Central memory CD4-positive, alpha-beta T cell (primary cell): ENCODE measurements around the gene FAAP20.

ENCODE experiments used
- DNase-seq: peaks from one replicate; pipeline ENCODE4 v3.0.0; 2022
- total RNA-seq, 3 experiments: gene quantifications; one replicate each; lab custom pipeline; 2026; lab: John Stamatoyannopoulos, UW

Gene FAAP20, protein sequence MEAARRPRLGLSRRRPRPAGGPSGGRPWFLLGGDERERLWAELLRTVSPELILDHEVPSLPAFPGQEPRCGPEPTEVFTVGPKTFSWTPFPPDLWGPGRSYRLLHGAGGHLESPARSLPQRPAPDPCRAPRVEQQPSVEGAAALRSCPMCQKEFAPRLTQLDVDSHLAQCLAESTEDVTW
- 17.0 to 23.5 (median 21.2) reads per million in 3 experiments for total RNA-seq

- no peak for DNase-seq
These were observed at the start of gene FAAP20 for GRCh38 chr1:2194319-2194897. TSS of gene FAAP20 (minus strand) at chr1:2194772. CDS start at chr1:2194749, 23 bp downstream.

DNA sequence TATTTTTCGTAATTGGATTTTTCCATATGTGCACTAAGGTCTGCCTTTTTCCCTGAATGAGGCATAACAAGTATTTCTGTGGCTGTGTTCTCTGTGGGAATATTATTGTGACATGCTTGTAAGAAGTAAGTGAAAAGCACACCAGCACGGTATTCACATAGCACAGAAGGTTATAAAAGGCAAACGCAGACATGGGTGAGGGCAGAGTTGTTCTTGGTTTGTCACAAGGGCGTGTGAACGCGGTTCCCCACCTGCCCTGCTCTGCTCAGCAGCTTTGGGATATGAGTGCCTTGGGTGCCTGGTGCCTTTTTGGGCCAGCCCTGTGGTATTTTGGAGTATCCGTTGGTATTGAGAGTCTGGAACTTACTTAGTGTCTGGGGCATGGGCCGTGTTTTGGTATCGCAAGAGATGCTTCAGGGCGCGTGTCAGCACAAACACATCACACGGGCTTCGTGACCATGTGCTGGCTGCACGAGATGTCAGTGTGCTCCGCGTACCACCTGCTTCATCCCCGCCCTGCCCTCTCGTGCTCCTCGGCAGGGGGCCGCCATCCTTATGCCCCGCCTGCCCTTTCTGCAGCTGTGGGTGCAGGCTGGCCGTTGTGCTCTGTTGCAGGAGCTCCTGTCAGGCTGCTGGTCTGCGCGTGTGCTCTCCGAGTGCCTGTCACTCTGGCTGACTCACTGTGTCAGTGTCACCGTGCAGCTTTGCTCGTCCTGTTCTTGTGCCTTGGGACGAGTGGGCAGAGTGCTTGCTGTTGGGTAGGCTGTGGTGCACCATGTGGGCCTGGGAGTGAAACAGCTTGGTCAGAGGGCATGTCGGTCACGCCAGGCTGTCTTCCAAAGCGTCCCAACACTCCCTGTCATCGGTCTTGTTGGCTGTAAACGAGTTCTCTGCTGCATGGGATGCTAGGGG lies 48.5 kb upstream of the FAAP20 start:
- DNase-seq: no peak

- DNase-seq: no peak
These were observed 47.2 kb upstream of the FAAP20 start for GRCh38 chr1:2241820-2242219.

DNA sequence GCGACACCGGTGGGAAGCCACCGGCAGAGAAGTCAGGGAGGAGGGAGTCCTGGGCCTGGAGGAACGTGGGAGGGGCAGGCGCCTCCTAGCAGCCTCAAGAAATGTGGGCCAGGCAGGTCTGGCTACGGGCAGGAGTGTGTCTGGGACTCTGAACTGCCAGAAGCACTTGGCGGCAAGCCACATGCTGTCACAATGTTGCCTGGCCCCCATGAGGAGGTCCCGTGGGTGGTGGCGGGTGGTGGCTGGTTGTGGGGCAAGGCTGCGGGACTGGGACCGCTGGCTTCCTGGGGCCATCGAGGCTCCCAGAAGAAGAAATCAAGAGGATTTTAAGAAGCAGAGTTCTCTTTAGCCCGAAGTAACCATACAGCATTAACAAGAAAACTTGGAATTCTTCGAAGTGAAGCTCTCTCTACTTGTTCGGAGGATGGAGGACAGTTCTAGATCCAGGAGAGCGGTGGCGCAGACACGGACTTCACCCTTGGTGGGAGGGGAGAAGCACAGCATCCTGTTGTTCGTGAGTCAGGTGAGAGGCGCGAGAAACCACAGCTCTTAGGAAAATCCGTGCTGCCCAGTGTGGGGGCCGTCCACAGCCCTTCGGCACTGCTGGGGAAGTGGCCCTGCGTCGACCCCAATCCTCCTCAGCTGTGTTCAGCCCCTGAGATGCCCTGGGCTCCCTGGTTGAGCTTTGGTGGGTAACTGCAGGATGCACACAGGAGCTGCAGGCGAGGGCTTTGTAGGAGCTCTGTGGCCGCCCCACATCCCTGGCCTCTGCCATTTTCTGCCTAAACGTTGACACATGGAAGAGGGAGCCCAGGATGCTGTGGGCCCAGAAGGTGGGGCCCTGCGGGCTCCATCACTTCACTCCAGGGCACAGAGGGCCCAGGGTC lies 45.9 kb upstream of the FAAP20 start:
- peak; percentile 35 for DNase-seq

GRCh38 chr1:2239384-2239985 lies 44.9 kb upstream of the FAAP20 start:
- no peak for DNase-seq

DNA sequence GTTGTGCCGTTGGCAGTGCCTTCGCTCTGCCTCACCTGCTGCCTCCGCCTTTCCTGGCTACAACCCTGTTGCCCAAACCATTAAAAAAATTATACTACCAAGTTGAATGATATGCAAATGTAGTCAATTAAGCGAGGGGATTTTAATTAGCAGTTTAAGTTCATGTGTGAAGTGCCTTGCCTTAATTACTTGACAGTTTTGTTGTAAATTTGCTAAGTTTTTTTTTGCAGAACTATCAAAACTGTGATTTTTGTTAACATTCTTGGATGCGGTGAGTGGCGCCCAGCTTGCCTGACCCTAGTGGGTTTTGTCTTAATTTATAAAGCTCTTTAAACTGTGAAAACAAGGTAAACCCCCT lies 44.4 kb upstream of the FAAP20 start:
- DNase-seq: no peak

GRCh38 chr1:2238361-2239012 lies 43.9 kb upstream of the FAAP20 start:
- no peak for DNase-seq

- DNase-seq: no peak
These were observed 43.2 kb upstream of the FAAP20 start for GRCh38 chr1:2237773-2238172.

- DNase-seq: peak; percentile 75
These were observed 42.4 kb upstream of the FAAP20 start for GRCh38 chr1:2236695-2237677.

DNA sequence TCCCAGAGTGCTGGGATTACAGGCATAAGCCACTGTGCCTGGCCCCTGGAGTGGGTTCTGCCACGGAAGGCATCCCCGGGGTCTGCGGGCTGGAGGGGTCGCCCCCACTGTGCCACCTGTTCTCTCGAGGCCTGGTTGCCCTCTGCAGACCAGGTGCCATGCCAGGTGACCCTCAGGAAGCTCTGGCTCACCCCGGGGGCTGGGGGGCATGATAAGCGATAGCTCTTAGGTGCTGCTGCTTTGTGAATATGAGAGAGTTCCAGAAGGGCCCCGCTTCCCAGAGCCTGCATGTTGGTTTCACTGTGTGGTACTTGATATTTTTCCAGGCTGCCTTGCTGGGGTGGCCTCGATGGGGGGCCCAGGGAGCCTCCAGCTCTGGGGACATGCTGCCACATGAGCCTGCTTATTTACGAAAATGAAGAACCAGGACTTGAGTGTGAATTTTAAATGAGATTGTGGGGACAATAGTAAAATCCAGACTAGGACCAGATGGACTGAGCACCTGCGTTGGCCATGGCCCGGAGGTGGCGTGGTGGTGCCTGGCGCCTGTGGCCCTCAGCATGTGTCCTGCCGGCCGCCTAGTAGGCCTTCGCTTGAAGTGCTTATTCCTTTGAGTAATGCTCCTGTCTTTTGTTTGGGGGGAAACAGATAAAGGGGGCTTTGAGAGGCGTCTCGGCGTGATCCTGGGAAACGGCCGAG lies 40.9 kb upstream of the FAAP20 start:
- no peak for DNase-seq

DNA sequence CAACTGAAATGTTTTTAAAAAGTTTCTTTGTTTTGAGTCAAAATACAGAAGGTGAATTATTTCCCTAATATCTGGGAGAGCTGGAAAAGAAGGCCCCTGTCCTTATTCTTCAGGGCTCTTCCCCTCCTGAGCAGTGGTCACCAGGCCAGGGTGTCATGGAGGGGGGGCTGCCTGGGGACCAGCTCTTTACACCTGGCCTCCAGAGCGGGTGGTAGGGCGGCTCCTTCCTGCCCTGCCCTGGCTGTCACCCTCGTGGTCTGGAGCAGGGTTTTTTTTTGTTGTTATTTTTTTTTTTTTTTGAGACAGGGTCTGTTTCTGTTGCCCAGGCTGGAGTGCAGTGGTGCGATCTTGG lies 40.2 kb upstream of the FAAP20 start:
- peak; percentile 58 for DNase-seq

DNA sequence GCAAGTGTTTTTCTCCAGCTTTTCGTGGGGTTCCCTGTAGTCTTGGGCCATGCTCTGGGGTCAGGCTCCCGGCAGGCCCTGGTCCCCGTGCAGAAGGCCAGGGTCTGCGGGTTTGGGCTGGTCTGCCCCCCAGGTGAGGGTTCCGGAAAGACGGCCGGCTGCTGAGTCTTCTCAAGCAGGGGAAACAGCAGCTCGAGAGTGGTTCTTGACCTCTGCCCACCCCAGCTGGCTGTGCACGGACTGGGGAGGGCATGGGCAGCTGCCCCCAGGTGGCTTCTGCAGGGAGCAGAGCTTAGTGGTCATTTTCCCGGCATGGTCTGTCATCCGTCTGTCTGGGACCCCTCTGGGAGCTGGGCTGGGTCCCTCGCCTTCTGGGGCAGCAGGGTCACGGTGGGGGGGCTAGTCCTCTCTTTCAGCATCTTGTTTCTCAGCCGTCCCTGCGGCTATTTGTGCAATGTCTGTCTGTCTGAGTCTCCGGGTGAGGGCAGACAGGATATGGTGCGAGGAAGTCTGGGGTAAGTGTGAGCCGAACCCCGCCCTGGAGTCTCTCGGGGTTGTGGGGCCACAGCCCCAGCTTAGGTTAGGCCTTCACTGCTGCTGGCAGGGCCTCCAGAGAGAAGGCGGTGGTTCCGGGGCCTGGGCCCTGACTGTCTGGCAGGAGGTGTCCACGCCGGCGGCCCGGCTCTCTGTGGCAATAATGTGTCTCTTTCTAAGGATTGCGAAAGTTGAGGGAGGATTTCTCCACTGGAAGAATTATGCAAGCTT lies 39.6 kb upstream of the FAAP20 start:
- DNase-seq: peak; percentile 85

- DNase-seq: no peak
These were observed 38.9 kb upstream of the FAAP20 start for GRCh38 chr1:2233468-2233867.

DNA sequence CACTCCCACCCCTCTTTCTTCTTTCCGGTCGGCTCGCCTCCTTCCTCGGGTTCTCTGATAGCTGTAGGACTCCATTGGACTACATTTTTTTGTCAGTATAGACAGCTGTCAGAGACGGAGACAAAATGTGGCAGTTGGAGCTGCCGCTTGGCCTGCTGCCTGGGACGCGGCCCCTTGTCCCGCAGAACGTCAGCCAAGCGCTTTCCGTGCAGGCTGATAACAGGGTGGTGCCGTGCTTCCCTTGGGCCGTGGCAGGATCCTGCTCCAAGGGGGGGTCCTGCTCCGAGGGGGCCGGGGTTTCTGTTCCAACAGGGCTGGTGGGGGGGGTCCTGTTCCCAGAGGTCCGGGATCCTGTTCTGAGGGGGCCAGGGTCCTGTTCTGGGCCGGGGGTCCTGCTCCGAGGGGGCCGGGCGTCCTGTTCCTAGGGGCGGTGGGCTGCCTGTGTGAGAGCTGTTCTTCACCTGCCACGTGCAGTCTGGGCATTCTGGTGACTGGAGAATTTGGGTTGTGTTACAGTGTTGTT lies 38.4 kb upstream of the FAAP20 start:
- peak; percentile 24 for DNase-seq

- peak; percentile 32 for DNase-seq
These were observed 37.8 kb upstream of the FAAP20 start for GRCh38 chr1:2232255-2232915.

DNA sequence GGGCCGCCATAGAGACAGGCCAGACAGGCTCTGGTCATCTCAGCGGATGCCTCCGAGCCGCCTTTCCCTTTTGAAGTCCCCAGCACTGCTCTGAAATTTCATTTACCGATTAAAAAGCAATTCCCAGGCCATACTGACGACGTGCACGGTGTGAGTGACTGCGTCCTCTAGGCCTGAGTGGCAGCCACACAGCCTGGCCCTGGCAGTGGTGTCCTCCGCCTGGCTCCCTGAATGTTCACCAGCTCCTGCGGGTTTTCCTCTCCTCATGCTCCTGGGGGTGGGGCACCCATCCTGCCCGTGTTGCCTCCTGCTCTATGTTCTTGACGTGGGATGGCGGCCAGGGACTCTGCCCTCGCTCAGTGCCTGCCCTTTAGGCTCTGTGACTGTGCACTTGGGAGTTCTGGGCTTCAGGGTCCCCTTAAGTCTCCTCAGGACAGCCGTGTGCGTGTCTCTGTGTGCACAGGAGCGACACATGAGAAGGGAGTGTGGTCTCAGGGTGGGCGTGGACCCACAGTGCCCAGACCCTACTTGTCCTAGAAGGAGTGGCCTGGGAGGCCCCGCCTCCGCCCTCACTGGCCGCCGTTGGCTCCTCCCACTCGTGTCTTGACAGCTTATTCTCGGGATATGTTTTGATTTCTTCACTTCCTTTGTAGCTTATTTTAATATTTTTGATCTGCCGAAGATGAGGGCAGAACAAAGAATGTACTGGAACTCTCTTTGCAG lies 37.1 kb upstream of the FAAP20 start:
- peak; percentile 78 for DNase-seq

- DNase-seq: peak; percentile 82
These were observed 36.4 kb upstream of the FAAP20 start for GRCh38 chr1:2230781-2231531.
